ENCODE results near the gene RUFY3. TPM values are rescaled to one million over a fixed set of nuclear protein-coding genes. Genes with fewer than 3 reads are reported as not detected.

Gene RUFY3
- total and polyA plus RNA-seq, 2 of the 4 experiments (the other 2 are of a cell fraction) = 19.6 to 28.9 TPM

DNA sequence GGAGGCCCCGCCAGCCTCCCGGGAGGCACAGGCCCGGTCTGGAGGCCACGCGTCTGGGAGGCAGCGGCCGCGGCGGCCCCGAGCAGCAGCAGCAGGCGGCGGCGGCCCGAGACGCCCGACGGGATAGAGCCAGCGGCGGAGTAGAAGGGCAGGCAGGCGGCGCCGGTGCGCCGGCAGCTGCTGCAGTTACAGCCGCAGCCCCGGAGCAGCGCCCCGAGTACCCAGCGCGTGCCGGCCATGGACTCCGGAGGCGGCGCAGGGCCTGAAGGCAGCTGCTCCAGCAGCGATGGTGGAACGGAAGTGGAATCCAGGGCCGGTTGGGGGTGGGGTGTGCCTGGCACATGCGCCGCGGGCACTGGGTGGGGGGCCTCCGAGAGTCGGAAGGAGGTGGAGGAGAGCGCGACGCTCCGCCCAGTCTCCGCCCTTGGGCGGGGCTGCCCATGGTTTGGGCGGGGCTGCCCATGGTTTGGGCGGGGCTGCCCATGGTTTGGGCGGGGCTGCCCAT is 117.9 kb downstream of the RUFY3 start, which contains the start of gene GRSF1:
Gene GRSF1 (minus strand): TSS at position 302 of the 505 bp plus-strand sequence. CDS start 63 bp downstream, at position 239.
- H3K36me3 ChIP-seq (ENCODE audit: control insufficient read depth, insufficient read depth, low read length) = peaks cover 9% of the 10 kb centered on the region
- H4K5ac ChIP-seq (ENCODE audit: low read depth, low read length) = peak within 1 kb of the TSS; percentile 22
- ATAC-seq (ENCODE audit: low read depth) = peak; percentile 98
- peak within 1 kb of the TSS; percentile 69 for H3K4me2 ChIP-seq (ENCODE audit: low read depth, low read length)
- H2BK15ac ChIP-seq (ENCODE audit: low read depth, low read length) = no peak within 1 kb of the TSS
- H3K56ac ChIP-seq (ENCODE audit: extremely low read depth, insufficient read depth, low read length) = peak within 1 kb of the TSS; percentile 78
- H3K27me3 ChIP-seq (ENCODE audit: control insufficient read depth, insufficient read depth, low read length) = no peaks in the 10 kb centered on the region
- H2AK5ac ChIP-seq (ENCODE audit: low read depth, low read length) = peak within 1 kb of the TSS; percentile 65
- peaks cover 36% of the 10 kb centered on the region for H4K20me1 ChIP-seq (ENCODE audit: insufficient read depth, low read length)
- peak within 1 kb of the TSS; percentile 91 for H3K9ac ChIP-seq (ENCODE audit: low read depth, low read length)
- 0% methylated on average over 18 of the region's 51 CpGs; no CpG with 5 or more reads in 1 of the 2 experiments for WGBS, 2 experiments (ENCODE audit: extremely low coverage in 2 of 2, insufficient read length in 1 of 2)
- peak; percentile 91 for DNase-seq
- peak within 1 kb of the TSS; percentile 82 for H3K14ac ChIP-seq (replicated peaks; ENCODE audit: low read depth, low read length)
- H3K9me1 ChIP-seq (ENCODE audit: insufficient read depth, low read length) = peaks cover 7% of the 10 kb centered on the region
- POLR2A ChIA-PET (ENCODE audit: unreplicated experiment) = no interaction called here
- CTCF ChIA-PET = no interaction called here
- intact Hi-C loops (cut with micrococcal nuclease) = loop anchor here (2.0 to 5.0 kb wide), 3 partner anchors 75 to 347 kb away; partner anchors contain the start of gene DCK
- H4K91ac ChIP-seq (ENCODE audit: insufficient read depth, low read depth, low read length) = peak within 1 kb of the TSS; percentile 84
- peak within 1 kb of the TSS; percentile 68 for H3K23ac ChIP-seq (ENCODE audit: low read depth, low read length)
- peak within 1 kb of the TSS; percentile 69 for H2BK5ac ChIP-seq (ENCODE audit: low read depth, low read length, poor library complexity, severe bottlenecking)
- peak within 1 kb of the TSS; percentile 77 for H3K18ac ChIP-seq (ENCODE audit: low read depth, low read length)
- dilution Hi-C loops (cut with HindIII; ENCODE audit: low sequenced_read_pairs, unreplicated experiment) = no loop called here
- H3K4ac ChIP-seq (ENCODE audit: low read depth, low read length) = peak within 1 kb of the TSS; percentile 94
- H3K9me3 ChIP-seq (ENCODE audit: control insufficient read depth, insufficient read depth, low read length) = no peaks in the 10 kb centered on the region
- peaks cover 5% of the 10 kb centered on the region for H3K4me1 ChIP-seq (ENCODE audit: control insufficient read depth, insufficient read depth, low read length)
- TF ChIP-seq MXI1 (IDR thresholded peaks at IDR 0.05; ENCODE audit: borderline replicate concordance, low read depth, low read length) (peak; percentile 36; the same call in 1 of the 2 replicates), MAFK (IDR thresholded peaks at IDR 0.05; ENCODE audit: low read depth, low read length) (no peak), RAD21 (IDR thresholded peaks at IDR 0.05; ENCODE audit: low read length) (peak; percentile 31; the same call in 1 of the 2 replicates), RCOR1 (IDR thresholded peaks at IDR 0.05; ENCODE audit: insufficient replicate concordance, low read length) (no peak), RFX5 (IDR thresholded peaks at IDR 0.05; ENCODE audit: low read depth, low read length) (no peak), POLR2A (IDR thresholded peaks at IDR 0.05; ENCODE audit: low read depth, low read length) (peak; percentile 48; the same call in 1 of the 2 replicates), SMC3 (IDR thresholded peaks at IDR 0.05; ENCODE audit: low read depth, low read length) (no peak), BHLHE40 (IDR thresholded peaks at IDR 0.05; ENCODE audit: low read depth, low read length) (peak; percentile 59; the same call in 1 of the 2 replicates), CEBPB (IDR thresholded peaks at IDR 0.05; ENCODE audit: low read depth, low read length) (no peak), MAZ (IDR thresholded peaks at IDR 0.05; ENCODE audit: borderline replicate concordance, low read depth, low read length) (peak; percentile 85; the same call in 1 of the 2 replicates), NFE2L2 (IDR thresholded peaks at IDR 0.05; ENCODE audit: low read depth, low read length) (no peak), FOS (IDR thresholded peaks at IDR 0.05; ENCODE audit: low read depth, low read length) (no peak), CHD1 (IDR thresholded peaks at IDR 0.05; ENCODE audit: low read depth, low read length) (peak; percentile 81; the same call in 1 of the 2 replicates)
- TF ChIP-seq, protein P1, sequence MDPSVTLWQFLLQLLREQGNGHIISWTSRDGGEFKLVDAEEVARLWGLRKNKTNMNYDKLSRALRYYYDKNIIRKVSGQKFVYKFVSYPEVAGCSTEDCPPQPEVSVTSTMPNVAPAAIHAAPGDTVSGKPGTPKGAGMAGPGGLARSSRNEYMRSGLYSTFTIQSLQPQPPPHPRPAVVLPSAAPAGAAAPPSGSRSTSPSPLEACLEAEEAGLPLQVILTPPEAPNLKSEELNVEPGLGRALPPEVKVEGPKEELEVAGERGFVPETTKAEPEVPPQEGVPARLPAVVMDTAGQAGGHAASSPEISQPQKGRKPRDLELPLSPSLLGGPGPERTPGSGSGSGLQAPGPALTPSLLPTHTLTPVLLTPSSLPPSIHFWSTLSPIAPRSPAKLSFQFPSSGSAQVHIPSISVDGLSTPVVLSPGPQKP (IDR thresholded peaks at IDR 0.05; ENCODE audit: borderline replicate concordance, low read depth, low read length) = no peak
- TF ChIP-seq, protein P2, sequence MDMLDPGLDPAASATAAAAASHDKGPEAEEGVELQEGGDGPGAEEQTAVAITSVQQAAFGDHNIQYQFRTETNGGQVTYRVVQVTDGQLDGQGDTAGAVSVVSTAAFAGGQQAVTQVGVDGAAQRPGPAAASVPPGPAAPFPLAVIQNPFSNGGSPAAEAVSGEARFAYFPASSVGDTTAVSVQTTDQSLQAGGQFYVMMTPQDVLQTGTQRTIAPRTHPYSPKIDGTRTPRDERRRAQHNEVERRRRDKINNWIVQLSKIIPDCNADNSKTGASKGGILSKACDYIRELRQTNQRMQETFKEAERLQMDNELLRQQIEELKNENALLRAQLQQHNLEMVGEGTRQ (IDR thresholded peaks at IDR 0.05; ENCODE audit: low read depth, low read length) = no peak
- peak within 1 kb of the TSS; percentile 6 to 82; a peak in 3 of 4 replicates for H4K8ac ChIP-seq (ENCODE audit: low read depth in 2 of 2, low read length in 2 of 2)
- peaks cover 0 to 22% of the 10 kb centered on the region in 2 experiments; a peak in 3 of 4 replicates for H3K79me1 ChIP-seq (ENCODE audit: low read depth in 1 of 2, low read length in 2 of 2)
- H2BK20ac ChIP-seq (ENCODE audit: low read depth, low read length) = no peak within 1 kb of the TSS
- H2AFZ ChIP-seq (replicated peaks; ENCODE audit: low read length, poor library complexity) = peak within 1 kb of the TSS; percentile 94
- BruUV-seq (replicated peaks) = no TSS peak
- peak within 1 kb of the TSS; percentile 53; the same call in 1 of the 2 replicates for H2BK120ac ChIP-seq (ENCODE audit: low read depth, low read length)
- peak within 1 kb of the TSS; percentile 95 for H2AK9ac ChIP-seq (replicated peaks; ENCODE audit: low read depth, low read length, poor library complexity)
- H3K4me3 ChIP-seq (ENCODE audit: insufficient read depth, low read depth, low read length) = peak within 1 kb of the TSS; percentile 70
- in situ Hi-C loops (cut with MboI; ENCODE audit: low sequenced_read_pairs) = loop anchor here (10.0 kb wide), 1 partner anchor 155 kb away; the partner anchor contains the start of gene DCK
- peak within 1 kb of the TSS; percentile 63 for H3K27ac ChIP-seq (ENCODE audit: insufficient read depth, low read length)

Measured in IMR-90 (cell line).